HEK293 (cell line): ENCODE results near the gene NFKBIB.

Experiments used
- MEIS1 ChIP-seq: sonication (generic); formaldehyde crosslinking; IDR thresholded peaks from 2 replicates; pipeline ENCODE4 v1.8.1; 2022; ENCODE audit warnings: missing genetic modification reagents, mild to moderate bottlenecking, borderline replicate concordance
- MYNN ChIP-seq: fragments of 450-650 bp; formaldehyde crosslinking; IDR thresholded peaks from 2 replicates; pipeline ENCODE4 v1.5.1; 2016; ENCODE audit warnings: missing biosample characterization, missing genetic modification characterization, borderline replicate concordance
- SCRT2 ChIP-seq: fragments of 450-650 bp; formaldehyde crosslinking; IDR thresholded peaks from 2 replicates; pipeline ENCODE4 v1.5.1; 2016; ENCODE audit warnings: missing biosample characterization, missing genetic modification characterization
- ZFHX2 ChIP-seq: fragments of 450-650 bp; formaldehyde crosslinking; conservative IDR thresholded peaks from 2 replicates; pipeline ENCODE4 v1.5.1; 2016; ENCODE audit warnings: missing biosample characterization, missing genetic modification characterization
- ZNF121 ChIP-seq: fragments of 450-650 bp; formaldehyde crosslinking; IDR thresholded peaks from 2 replicates; pipeline ENCODE4 v1.5.1; 2016; ENCODE audit warnings: missing biosample characterization, missing genetic modification characterization
- ZNF132 ChIP-seq: fragments of 450-650 bp; formaldehyde crosslinking; IDR thresholded peaks from 2 replicates; pipeline ENCODE4 v1.5.1; 2017; ENCODE audit warnings: missing biosample characterization, missing genetic modification characterization, borderline replicate concordance
- ZNF169 ChIP-seq: fragments of 450-650 bp; formaldehyde crosslinking; IDR thresholded peaks from 2 replicates; pipeline ENCODE4 v1.5.1; 2016; ENCODE audit warnings: missing biosample characterization, missing genetic modification characterization
- ZNF174 ChIP-seq: fragments of 450-650 bp; formaldehyde crosslinking; IDR thresholded peaks from 2 replicates; pipeline ENCODE4 v1.5.0; 2017; ENCODE audit warnings: missing biosample characterization, mild to moderate bottlenecking, missing genetic modification characterization
- ZNF175 ChIP-seq: fragments of 450-650 bp; formaldehyde crosslinking; IDR thresholded peaks from 2 replicates; pipeline ENCODE4 v1.5.1; 2016; ENCODE audit warnings: missing biosample characterization, missing genetic modification characterization
- ZNF2 ChIP-seq: fragments of 450-650 bp; formaldehyde crosslinking; IDR thresholded peaks from 2 replicates; pipeline ENCODE4 v1.5.1; 2016; ENCODE audit warnings: missing biosample characterization, missing genetic modification characterization
- ZNF341 ChIP-seq: fragments of 450-650 bp; formaldehyde crosslinking; IDR thresholded peaks from 2 replicates; pipeline ENCODE4; 2016; ENCODE audit warnings: low read depth, missing biosample characterization, missing genetic modification characterization
- ZNF391 ChIP-seq: fragments of 450-650 bp; formaldehyde crosslinking; IDR thresholded peaks from 2 replicates; pipeline ENCODE4 v1.5.1; 2016; ENCODE audit warnings: low read depth, missing biosample characterization, missing genetic modification characterization, borderline replicate concordance
- ZNF48 ChIP-seq: fragments of 450-650 bp; formaldehyde crosslinking; IDR thresholded peaks from 2 replicates; pipeline ENCODE4 v1.5.1; 2016; ENCODE audit warnings: missing biosample characterization, missing genetic modification characterization
- ZNF510 ChIP-seq: fragments of 450-650 bp; formaldehyde crosslinking; IDR thresholded peaks from 2 replicates; pipeline ENCODE4 v1.5.1; 2018; ENCODE audit warnings: mild to moderate bottlenecking, missing genetic modification characterization, missing biosample characterization; ENCODE audit not compliant: insufficient replicate concordance
- ZNF785 ChIP-seq: fragments of 450-650 bp; formaldehyde crosslinking; IDR thresholded peaks from 2 replicates; pipeline ENCODE4 v1.5.1; 2016; ENCODE audit warnings: missing biosample characterization, missing genetic modification characterization
- TF ChIP-seq, protein P1 (sequence below): fragments of 450-650 bp; formaldehyde crosslinking; IDR thresholded peaks from 2 replicates; pipeline ENCODE4 v1.5.1; 2016; ENCODE audit warnings: missing biosample characterization, missing genetic modification characterization
- TF ChIP-seq, protein P2 (sequence below): fragments of 450-650 bp; formaldehyde crosslinking; optimal IDR thresholded peaks from 2 replicates; pipeline ENCODE3; 2016; ENCODE audit warnings: missing biosample characterization, mild to moderate bottlenecking, missing genetic modification characterization
- TF ChIP-seq, protein P3 (sequence below): fragments of 450-650 bp; formaldehyde crosslinking; IDR thresholded peaks from 2 replicates; pipeline ENCODE4 v1.5.1; 2016; ENCODE audit warnings: missing biosample characterization, missing genetic modification characterization
- TF ChIP-seq, protein P4 (sequence below): fragments of 450-650 bp; formaldehyde crosslinking; IDR thresholded peaks from 2 replicates; pipeline ENCODE4 v1.5.1; 2016; ENCODE audit warnings: missing biosample characterization, missing genetic modification characterization
- TF ChIP-seq, protein P5 (sequence below): fragments of 450-650 bp; formaldehyde crosslinking; IDR thresholded peaks from 2 replicates; pipeline ENCODE4 v1.5.1; 2016; ENCODE audit warnings: missing biosample characterization, missing genetic modification characterization, borderline replicate concordance
- TF ChIP-seq, protein P6 (sequence below): fragments of 450-650 bp; formaldehyde crosslinking; conservative IDR thresholded peaks from 2 replicates; pipeline ENCODE4 v1.5.1; 2016; ENCODE audit warnings: low read depth, missing biosample characterization, missing genetic modification characterization

Gene NFKBIB

DNA sequence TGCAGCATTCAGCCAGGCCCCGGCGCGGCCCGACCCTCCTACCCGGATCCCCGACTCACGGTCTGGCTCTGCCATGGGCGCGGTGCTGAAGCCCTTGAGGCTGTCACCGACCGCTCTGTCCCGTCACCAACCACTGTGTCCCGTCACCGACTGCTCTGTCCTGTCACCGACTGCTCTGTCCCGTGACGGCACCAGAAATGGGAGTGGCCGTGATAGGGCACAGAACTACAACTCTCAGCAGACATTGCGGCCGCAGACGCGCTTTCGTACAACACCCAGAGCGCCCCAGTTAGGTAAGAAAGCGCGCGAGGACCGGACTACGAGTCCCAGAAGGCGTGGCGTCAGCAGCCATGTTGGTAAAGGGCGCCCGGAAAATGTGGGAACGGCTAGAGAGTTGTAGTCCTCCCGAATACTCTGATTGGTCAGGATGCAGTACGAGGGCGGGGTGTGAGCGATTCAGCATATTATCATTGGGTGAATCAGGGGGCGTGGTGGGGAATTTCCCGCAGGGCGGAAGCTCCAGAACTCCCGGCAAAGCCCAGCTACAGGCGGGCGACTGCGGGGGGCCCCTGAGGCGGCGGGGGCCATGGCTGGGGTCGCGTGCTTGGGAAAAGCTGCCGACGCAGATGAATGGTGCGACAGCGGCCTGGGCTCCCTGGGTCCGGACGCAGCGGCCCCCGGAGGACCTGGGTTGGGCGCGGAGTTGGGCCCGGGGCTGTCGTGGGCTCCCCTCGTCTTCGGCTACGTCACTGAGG lies at the start of gene NFKBIB, which contains the start of gene SIRT2 (continued):
- TF ChIP-seq ZNF174 (tag by site-specific recombination) (no peak), ZNF132 (no peak), SCRT2 (tag by site-specific recombination) (peak; percentile 100), ZNF510 (tag by site-specific recombination) (no peak), MYNN (no peak; the same call in 1 of the 2 replicates), ZFHX2 (peak; percentile 70), ZNF121 (tag by site-specific recombination) (peak; percentile 100), ZNF391 (tag by site-specific recombination) (peak; percentile 82), ZNF169 (no peak), MEIS1 (CRISPR knock-in tag) (no peak), ZNF48 (tag by site-specific recombination) (no peak), ZNF785 (tag by site-specific recombination) (no peak), ZNF2 (tag by site-specific recombination) (peak; percentile 92), ZNF175 (tag by site-specific recombination) (no peak; the same call in 1 of the 2 replicates), ZNF341 (tag by site-specific recombination) (peak; percentile 99)
- TF ChIP-seq, protein P1, sequence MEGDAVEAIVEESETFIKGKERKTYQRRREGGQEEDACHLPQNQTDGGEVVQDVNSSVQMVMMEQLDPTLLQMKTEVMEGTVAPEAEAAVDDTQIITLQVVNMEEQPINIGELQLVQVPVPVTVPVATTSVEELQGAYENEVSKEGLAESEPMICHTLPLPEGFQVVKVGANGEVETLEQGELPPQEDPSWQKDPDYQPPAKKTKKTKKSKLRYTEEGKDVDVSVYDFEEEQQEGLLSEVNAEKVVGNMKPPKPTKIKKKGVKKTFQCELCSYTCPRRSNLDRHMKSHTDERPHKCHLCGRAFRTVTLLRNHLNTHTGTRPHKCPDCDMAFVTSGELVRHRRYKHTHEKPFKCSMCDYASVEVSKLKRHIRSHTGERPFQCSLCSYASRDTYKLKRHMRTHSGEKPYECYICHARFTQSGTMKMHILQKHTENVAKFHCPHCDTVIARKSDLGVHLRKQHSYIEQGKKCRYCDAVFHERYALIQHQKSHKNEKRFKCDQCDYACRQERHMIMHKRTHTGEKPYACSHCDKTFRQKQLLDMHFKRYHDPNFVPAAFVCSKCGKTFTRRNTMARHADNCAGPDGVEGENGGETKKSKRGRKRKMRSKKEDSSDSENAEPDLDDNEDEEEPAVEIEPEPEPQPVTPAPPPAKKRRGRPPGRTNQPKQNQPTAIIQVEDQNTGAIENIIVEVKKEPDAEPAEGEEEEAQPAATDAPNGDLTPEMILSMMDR (tag by site-specific recombination) = peak; percentile 59; the same call in 1 of the 2 replicates
- TF ChIP-seq, protein P2, sequence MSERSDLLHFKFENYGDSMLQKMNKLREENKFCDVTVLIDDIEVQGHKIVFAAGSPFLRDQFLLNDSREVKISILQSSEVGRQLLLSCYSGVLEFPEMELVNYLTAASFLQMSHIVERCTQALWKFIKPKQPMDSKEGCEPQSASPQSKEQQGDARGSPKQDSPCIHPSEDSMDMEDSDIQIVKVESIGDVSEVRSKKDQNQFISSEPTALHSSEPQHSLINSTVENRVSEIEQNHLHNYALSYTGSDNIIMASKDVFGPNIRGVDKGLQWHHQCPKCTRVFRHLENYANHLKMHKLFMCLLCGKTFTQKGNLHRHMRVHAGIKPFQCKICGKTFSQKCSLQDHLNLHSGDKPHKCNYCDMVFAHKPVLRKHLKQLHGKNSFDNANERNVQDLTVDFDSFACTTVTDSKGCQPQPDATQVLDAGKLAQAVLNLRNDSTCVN = peak; percentile 98
- TF ChIP-seq, protein P3, sequence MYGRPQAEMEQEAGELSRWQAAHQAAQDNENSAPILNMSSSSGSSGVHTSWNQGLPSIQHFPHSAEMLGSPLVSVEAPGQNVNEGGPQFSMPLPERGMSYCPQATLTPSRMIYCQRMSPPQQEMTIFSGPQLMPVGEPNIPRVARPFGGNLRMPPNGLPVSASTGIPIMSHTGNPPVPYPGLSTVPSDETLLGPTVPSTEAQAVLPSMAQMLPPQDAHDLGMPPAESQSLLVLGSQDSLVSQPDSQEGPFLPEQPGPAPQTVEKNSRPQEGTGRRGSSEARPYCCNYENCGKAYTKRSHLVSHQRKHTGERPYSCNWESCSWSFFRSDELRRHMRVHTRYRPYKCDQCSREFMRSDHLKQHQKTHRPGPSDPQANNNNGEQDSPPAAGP (tag by site-specific recombination) = peak; percentile 80
- TF ChIP-seq, protein P4, sequence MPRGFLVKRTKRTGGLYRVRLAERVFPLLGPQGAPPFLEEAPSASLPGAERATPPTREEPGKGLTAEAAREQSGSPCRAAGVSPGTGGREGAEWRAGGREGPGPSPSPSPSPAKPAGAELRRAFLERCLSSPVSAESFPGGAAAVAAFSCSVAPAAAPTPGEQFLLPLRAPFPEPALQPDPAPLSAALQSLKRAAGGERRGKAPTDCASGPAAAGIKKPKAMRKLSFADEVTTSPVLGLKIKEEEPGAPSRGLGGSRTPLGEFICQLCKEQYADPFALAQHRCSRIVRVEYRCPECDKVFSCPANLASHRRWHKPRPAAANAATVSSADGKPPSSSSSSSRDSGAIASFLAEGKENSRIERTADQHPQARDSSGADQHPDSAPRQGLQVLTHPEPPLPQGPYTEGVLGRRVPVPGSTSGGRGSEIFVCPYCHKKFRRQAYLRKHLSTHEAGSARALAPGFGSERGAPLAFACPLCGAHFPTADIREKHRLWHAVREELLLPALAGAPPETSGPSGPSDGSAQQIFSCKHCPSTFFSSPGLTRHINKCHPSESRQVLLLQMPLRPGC (tag by site-specific recombination) = peak; percentile 74; the same call in 1 of the 2 replicates
- TF ChIP-seq, protein P5, sequence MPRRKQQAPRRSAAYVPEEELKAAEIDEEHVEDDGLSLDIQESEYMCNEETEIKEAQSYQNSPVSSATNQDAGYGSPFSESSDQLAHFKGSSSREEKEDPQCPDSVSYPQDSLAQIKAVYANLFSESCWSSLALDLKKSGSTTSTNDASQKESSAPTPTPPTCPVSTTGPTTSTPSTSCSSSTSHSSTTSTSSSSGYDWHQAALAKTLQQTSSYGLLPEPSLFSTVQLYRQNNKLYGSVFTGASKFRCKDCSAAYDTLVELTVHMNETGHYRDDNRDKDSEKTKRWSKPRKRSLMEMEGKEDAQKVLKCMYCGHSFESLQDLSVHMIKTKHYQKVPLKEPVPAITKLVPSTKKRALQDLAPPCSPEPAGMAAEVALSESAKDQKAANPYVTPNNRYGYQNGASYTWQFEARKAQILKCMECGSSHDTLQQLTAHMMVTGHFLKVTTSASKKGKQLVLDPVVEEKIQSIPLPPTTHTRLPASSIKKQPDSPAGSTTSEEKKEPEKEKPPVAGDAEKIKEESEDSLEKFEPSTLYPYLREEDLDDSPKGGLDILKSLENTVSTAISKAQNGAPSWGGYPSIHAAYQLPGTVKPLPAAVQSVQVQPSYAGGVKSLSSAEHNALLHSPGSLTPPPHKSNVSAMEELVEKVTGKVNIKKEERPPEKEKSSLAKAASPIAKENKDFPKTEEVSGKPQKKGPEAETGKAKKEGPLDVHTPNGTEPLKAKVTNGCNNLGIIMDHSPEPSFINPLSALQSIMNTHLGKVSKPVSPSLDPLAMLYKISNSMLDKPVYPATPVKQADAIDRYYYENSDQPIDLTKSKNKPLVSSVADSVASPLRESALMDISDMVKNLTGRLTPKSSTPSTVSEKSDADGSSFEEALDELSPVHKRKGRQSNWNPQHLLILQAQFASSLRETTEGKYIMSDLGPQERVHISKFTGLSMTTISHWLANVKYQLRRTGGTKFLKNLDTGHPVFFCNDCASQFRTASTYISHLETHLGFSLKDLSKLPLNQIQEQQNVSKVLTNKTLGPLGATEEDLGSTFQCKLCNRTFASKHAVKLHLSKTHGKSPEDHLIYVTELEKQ (tag by site-specific recombination) = peak; percentile 93
- TF ChIP-seq, protein P6, sequence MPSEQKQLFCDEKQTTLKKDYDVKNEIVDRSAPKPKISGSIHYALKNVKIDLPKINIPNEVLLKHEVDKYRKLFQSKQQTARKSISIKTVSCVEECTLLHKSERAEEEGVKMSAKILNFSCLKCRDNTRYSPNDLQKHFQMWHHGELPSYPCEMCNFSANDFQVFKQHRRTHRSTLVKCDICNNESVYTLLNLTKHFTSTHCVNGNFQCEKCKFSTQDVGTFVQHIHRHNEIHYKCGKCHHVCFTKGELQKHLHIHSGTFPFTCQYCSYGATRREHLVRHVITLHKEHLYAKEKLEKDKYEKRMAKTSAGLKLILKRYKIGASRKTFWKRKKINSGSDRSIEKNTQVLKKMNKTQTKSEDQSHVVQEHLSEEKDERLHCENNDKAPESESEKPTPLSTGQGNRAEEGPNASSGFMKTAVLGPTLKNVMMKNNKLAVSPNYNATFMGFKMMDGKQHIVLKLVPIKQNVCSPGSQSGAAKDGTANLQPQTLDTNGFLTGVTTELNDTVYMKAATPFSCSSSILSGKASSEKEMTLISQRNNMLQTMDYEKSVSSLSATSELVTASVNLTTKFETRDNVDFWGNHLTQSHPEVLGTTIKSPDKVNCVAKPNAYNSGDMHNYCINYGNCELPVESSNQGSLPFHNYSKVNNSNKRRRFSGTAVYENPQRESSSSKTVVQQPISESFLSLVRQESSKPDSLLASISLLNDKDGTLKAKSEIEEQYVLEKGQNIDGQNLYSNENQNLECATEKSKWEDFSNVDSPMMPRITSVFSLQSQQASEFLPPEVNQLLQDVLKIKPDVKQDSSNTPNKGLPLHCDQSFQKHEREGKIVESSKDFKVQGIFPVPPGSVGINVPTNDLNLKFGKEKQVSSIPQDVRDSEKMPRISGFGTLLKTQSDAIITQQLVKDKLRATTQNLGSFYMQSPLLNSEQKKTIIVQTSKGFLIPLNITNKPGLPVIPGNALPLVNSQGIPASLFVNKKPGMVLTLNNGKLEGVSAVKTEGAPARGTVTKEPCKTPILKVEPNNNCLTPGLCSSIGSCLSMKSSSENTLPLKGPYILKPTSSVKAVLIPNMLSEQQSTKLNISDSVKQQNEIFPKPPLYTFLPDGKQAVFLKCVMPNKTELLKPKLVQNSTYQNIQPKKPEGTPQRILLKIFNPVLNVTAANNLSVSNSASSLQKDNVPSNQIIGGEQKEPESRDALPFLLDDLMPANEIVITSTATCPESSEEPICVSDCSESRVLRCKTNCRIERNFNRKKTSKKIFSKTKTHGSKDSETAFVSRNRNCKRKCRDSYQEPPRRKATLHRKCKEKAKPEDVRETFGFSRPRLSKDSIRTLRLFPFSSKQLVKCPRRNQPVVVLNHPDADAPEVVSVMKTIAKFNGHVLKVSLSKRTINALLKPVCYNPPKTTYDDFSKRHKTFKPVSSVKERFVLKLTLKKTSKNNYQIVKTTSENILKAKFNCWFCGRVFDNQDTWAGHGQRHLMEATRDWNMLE (tag by site-specific recombination) = peak; percentile 63
